K562 (cell line): Measurements from ENCODE around the gene FOXJ2.

Experiments
- E2F1 ChIP-seq: sonication (generic); formaldehyde crosslinking; IDR thresholded peaks from 2 replicates; pipeline ENCODE4 v1.8.1; 2023; ENCODE audit warnings: mild to moderate bottlenecking, missing genetic modification reagents, moderate library complexity
- FOS ChIP-seq: IDR thresholded peaks from 3 replicates; pipeline ENCODE4 v1.6.1; 2011; ENCODE audit not compliant: insufficient read length; ENCODE audit errors: extremely low read depth
- MYC ChIP-seq, 2 experiments: fragments of 250-450 bp in 1 of 2; sonication (Bioruptor Pico) in 1 of 2; IDR thresholded peaks; 2 replicates each; pipeline versions ENCODE4 v1.5.1 to v1.6.1; 2012 to 2021; ENCODE audit warnings: low read depth in 2 of 2, borderline replicate concordance in 1 of 2, improper control_type of control experiment in 1 of 2, low read length in 1 of 2, mild to moderate bottlenecking in 1 of 2, moderate library complexity in 1 of 2
- PHB2 ChIP-seq: fragments of 450-650 bp; IDR thresholded peaks from 2 replicates; pipeline ENCODE4 v1.6.1; 2017; ENCODE audit warnings: low read depth
- POLR2A ChIP-seq: fragments of 450-650 bp; conservative IDR thresholded peaks from 2 replicates; pipeline ENCODE4 v1.6.1; 2016
- SAFB2 ChIP-seq: fragments of 200-400 bp; formaldehyde crosslinking; IDR thresholded peaks from 2 replicates; pipeline ENCODE4 v1.6.1; 2018; ENCODE audit warnings: borderline replicate concordance, low read length, low read depth, moderate library complexity; ENCODE audit not compliant: severe bottlenecking
- TAF1 ChIP-seq: IDR thresholded peaks from 2 replicates; pipeline ENCODE4 v1.6.1; 2011; ENCODE audit warnings: mild to moderate bottlenecking, low read length, moderate library complexity; ENCODE audit not compliant: insufficient read depth, control insufficient read depth, severe bottlenecking; ENCODE audit errors: extremely low read depth
- TGIF2 ChIP-seq: sonication (generic); formaldehyde crosslinking; IDR thresholded peaks from 2 replicates; pipeline ENCODE4 v1.8.1; 2022; ENCODE audit warnings: mild to moderate bottlenecking, missing genetic modification reagents, moderate library complexity
- ZFX ChIP-seq: sonication (generic); formaldehyde crosslinking; IDR thresholded peaks from 2 replicates; pipeline ENCODE4 v1.8.0; 2022; ENCODE audit warnings: mild to moderate bottlenecking, missing genetic modification reagents, moderate library complexity
- ZNF274 ChIP-seq: IDR thresholded peaks from 2 replicates; pipeline ENCODE4 v1.6.1; 2011; ENCODE audit warnings: low read depth, mild to moderate bottlenecking, low read length, moderate library complexity, borderline replicate concordance
- ZNF589 ChIP-seq: fragments of 200-800 bp; sonication (Bioruptor generic); IDR thresholded peaks from 2 replicates; pipeline ENCODE4 v1.6.1; 2016; ENCODE audit warnings: low read depth, missing genetic modification characterization, missing compliant biosample characterization
- TF ChIP-seq, protein P1 (sequence below): sonication (generic); formaldehyde crosslinking; IDR thresholded peaks from 2 replicates; pipeline ENCODE4 v1.8.0; 2022; ENCODE audit warnings: missing genetic modification reagents, mild to moderate bottlenecking, borderline replicate concordance
- TF ChIP-seq, protein P2 (sequence below), 3 experiments: IDR thresholded peaks in 2 of 3; conservative IDR thresholded peaks in 1 of 3; 2 replicates each; pipeline ENCODE4 v1.5.1; 2011 to 2012; ENCODE audit warnings: low read length in 3 of 3, mild to moderate bottlenecking in 3 of 3, control low read depth in 2 of 3, improper control_type of control experiment in 1 of 3, inconsistent platforms in 1 of 3, low read depth in 1 of 3, mixed read lengths in 1 of 3, moderate library complexity in 1 of 3; ENCODE audit not compliant: insufficient read depth in 2 of 3
- TF ChIP-seq, protein P3 (sequence below): sonication (generic); formaldehyde crosslinking; IDR thresholded peaks from 2 replicates; pipeline ENCODE4 v1.8.1; 2022; ENCODE audit warnings: missing genetic modification reagents

DNA sequence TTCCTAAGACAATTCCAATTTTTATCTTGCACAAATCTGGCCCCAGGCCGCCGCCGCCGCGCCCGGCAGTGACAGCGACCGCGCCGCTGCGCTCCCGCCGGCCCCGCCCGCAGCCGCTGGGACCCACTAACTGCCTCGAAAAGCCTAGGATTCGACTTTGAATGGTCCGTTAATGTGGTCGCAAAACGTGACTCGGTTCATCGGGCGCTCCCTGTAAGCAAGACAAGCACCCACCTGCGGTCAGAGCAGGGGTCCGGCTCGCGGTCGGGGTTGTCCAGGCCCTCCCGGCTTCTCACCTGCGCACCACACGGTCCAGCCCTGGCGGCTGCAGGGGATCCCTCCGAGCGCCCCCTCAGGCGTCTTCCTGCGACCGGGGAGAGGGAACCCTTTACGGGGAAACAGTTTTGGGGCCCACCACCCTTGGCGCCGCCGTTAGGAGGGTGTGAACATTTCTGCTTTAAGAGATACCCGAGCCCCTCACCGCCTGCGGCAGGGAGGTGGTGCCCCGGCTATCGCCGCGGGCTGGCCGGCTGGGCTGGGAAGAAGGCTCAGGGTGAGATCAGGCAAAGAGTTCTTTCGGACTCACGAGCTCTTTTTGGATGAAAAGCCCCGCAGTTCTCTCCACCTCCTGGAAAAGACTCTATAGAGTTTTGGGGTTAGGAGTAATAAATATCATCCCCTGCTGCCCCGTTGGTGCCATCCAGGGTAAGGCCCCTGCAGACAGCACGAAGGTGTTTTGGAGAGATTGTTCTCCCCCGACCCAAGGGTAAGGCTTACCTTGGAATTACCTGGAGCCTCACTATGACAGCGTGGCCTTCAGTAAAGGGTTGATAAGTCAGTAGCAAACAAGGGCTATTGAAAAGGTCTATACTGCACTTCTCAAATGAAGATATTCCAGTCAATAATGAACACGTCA is 13.6 kb upstream of the FOXJ2 start:
- TF ChIP-seq ZFX (CRISPR knock-in tag): no peak
- TF ChIP-seq, protein P1, sequence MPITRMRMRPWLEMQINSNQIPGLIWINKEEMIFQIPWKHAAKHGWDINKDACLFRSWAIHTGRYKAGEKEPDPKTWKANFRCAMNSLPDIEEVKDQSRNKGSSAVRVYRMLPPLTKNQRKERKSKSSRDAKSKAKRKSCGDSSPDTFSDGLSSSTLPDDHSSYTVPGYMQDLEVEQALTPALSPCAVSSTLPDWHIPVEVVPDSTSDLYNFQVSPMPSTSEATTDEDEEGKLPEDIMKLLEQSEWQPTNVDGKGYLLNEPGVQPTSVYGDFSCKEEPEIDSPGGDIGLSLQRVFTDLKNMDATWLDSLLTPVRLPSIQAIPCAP (CRISPR knock-in tag): no peak
- TF ChIP-seq, protein P2, sequence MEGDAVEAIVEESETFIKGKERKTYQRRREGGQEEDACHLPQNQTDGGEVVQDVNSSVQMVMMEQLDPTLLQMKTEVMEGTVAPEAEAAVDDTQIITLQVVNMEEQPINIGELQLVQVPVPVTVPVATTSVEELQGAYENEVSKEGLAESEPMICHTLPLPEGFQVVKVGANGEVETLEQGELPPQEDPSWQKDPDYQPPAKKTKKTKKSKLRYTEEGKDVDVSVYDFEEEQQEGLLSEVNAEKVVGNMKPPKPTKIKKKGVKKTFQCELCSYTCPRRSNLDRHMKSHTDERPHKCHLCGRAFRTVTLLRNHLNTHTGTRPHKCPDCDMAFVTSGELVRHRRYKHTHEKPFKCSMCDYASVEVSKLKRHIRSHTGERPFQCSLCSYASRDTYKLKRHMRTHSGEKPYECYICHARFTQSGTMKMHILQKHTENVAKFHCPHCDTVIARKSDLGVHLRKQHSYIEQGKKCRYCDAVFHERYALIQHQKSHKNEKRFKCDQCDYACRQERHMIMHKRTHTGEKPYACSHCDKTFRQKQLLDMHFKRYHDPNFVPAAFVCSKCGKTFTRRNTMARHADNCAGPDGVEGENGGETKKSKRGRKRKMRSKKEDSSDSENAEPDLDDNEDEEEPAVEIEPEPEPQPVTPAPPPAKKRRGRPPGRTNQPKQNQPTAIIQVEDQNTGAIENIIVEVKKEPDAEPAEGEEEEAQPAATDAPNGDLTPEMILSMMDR (IDR thresholded peaks at IDR 0.05 in 2 of 3, conservative IDR thresholded peaks at IDR 0.05 in 1 of 3; ENCODE audit: insufficient read depth in 2 of 3, low read depth in 1 of 3, low read length in 3 of 3): no peak
- no peak for TF ChIP-seq TAF1
- TF ChIP-seq SAFB2: no peak
- TF ChIP-seq PHB2: no peak
- TF ChIP-seq ZNF274: no peak
- TF ChIP-seq FOS: no peak
- no peak for TF ChIP-seq POLR2A
- no peak for TF ChIP-seq ZNF589 (CRISPR knock-in tag)
- TF ChIP-seq TGIF2 (CRISPR knock-in tag): no peak
- TF ChIP-seq, protein P3, sequence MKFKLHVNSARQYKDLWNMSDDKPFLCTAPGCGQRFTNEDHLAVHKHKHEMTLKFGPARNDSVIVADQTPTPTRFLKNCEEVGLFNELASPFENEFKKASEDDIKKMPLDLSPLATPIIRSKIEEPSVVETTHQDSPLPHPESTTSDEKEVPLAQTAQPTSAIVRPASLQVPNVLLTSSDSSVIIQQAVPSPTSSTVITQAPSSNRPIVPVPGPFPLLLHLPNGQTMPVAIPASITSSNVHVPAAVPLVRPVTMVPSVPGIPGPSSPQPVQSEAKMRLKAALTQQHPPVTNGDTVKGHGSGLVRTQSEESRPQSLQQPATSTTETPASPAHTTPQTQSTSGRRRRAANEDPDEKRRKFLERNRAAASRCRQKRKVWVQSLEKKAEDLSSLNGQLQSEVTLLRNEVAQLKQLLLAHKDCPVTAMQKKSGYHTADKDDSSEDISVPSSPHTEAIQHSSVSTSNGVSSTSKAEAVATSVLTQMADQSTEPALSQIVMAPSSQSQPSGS (CRISPR knock-in tag): no peak
- no peak for TF ChIP-seq E2F1
- no peak for TF ChIP-seq MYC (IDR thresholded peaks at IDR 0.05; ENCODE audit: low read depth, low read length)
- no peak for TF ChIP-seq MYC (CRISPR knock-in tag; IDR thresholded peaks at IDR 0.05; ENCODE audit: borderline replicate concordance, low read depth)
